ENCODE data around the gene RYR2. TPM values are rescaled to one million over a fixed set of nuclear protein-coding genes. Genes with fewer than 3 reads are reported as not detected.

Gene RYR2
- total RNA-seq, 1 experiment from 2014 or later = 0.03 TPM

GRCh38 chr1:237713916-237714315, 671.9 kb downstream of the RYR2 start:
- no peaks in the 10 kb centered on the region for H3K9me3 ChIP-seq (ENCODE audit: control insufficient read depth, insufficient read depth, low read depth, low read length)
- TF ChIP-seq, protein P1, sequence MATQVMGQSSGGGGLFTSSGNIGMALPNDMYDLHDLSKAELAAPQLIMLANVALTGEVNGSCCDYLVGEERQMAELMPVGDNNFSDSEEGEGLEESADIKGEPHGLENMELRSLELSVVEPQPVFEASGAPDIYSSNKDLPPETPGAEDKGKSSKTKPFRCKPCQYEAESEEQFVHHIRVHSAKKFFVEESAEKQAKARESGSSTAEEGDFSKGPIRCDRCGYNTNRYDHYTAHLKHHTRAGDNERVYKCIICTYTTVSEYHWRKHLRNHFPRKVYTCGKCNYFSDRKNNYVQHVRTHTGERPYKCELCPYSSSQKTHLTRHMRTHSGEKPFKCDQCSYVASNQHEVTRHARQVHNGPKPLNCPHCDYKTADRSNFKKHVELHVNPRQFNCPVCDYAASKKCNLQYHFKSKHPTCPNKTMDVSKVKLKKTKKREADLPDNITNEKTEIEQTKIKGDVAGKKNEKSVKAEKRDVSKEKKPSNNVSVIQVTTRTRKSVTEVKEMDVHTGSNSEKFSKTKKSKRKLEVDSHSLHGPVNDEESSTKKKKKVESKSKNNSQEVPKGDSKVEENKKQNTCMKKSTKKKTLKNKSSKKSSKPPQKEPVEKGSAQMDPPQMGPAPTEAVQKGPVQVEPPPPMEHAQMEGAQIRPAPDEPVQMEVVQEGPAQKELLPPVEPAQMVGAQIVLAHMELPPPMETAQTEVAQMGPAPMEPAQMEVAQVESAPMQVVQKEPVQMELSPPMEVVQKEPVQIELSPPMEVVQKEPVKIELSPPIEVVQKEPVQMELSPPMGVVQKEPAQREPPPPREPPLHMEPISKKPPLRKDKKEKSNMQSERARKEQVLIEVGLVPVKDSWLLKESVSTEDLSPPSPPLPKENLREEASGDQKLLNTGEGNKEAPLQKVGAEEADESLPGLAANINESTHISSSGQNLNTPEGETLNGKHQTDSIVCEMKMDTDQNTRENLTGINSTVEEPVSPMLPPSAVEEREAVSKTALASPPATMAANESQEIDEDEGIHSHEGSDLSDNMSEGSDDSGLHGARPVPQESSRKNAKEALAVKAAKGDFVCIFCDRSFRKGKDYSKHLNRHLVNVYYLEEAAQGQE (IDR thresholded peaks at IDR 0.05; ENCODE audit: insufficient read depth in 1 of 2, low read depth in 2 of 2, low read length in 1 of 2) = no peak
- TF ChIP-seq SIN3A (IDR thresholded peaks at IDR 0.05; ENCODE audit: borderline replicate concordance, insufficient read depth, low read depth, low read length) (no peak), CTCF (IDR thresholded peaks at IDR 0.05) (no peak), TCF7L2 (IDR thresholded peaks at IDR 0.05; ENCODE audit: low read depth, low read length) (no peak), POLR2AphosphoS5 (IDR thresholded peaks at IDR 0.05; ENCODE audit: low read depth, low read length) (no peak)
- H3K27ac ChIP-seq (ENCODE audit: low read length) = no peak overlapping the region
- no TSS peak for BruUV-seq (replicated peaks)
- ATAC-seq (no peak), DNase-seq (ENCODE audit: low read depth, low spot score) (no peak)
- ChIA-PET POLR2A (no interaction called here), CTCF (no interaction called here)
- intact Hi-C loops (cut with micrococcal nuclease; ENCODE audit: unreplicated experiment) = no loop called here
- H3K27me3 ChIP-seq (ENCODE audit: control insufficient read depth, insufficient read depth, low read length) = no peaks in the 10 kb centered on the region
- H3K36me3 ChIP-seq (ENCODE audit: control insufficient read depth, insufficient read depth, low read length) = no peaks in the 10 kb centered on the region
- in situ Hi-C loops (cut with HindIII; ENCODE audit: low pct_unique_long_range_greater_than_20kb, low sequenced_read_pairs) = no loop called here
- H3K4me3 ChIP-seq (ENCODE audit: low read depth in 2 of 2, low read length in 2 of 2) = no peak overlapping the region
- H3K4me1 ChIP-seq (ENCODE audit: control insufficient read depth, insufficient read depth, low read length) = no peaks in the 10 kb centered on the region

DNA sequence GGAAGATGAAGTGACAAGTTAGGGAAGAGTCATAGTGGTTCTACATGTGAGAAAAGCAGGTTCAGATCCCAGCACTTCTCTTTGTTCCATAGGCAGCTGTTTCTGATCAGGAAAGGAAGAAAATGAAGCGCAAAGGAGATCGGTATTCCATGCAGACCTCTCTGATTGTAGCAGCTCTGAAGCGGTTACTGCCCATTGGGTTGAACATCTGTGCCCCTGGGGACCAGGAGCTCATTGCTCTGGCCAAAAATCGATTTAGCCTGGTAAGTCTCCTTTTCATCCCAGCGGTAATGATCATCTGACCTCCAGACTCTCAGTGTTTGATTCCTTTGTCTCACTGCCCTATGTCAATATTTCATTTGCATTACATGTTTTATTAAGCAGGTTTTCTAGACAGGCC, 675.1 kb downstream of the RYR2 start:
- H3K4me3 ChIP-seq (ENCODE audit: low read depth in 2 of 2, low read length in 2 of 2) = no peak overlapping the region
- no peaks in the 10 kb centered on the region for H3K27me3 ChIP-seq (ENCODE audit: control insufficient read depth, insufficient read depth, low read length)
- no peaks in the 10 kb centered on the region for H3K9me3 ChIP-seq (ENCODE audit: control insufficient read depth, insufficient read depth, low read depth, low read length)
- DNase-seq (ENCODE audit: low read depth, low spot score) (no peak), ATAC-seq (no peak)
- POLR2A ChIA-PET = no interaction called here
- TF ChIP-seq POLR2AphosphoS5 (IDR thresholded peaks at IDR 0.05; ENCODE audit: low read depth, low read length) = no peak
- TF ChIP-seq SIN3A (IDR thresholded peaks at IDR 0.05; ENCODE audit: borderline replicate concordance, insufficient read depth, low read depth, low read length) = no peak
- no peak for TF ChIP-seq CTCF (IDR thresholded peaks at IDR 0.05)
- TF ChIP-seq, protein P1 (IDR thresholded peaks at IDR 0.05; ENCODE audit: insufficient read depth in 1 of 2, low read depth in 2 of 2, low read length in 1 of 2) = no peak
- no peak for TF ChIP-seq TCF7L2 (IDR thresholded peaks at IDR 0.05; ENCODE audit: low read depth, low read length)
- no peaks in the 10 kb centered on the region for H3K4me1 ChIP-seq (ENCODE audit: control insufficient read depth, insufficient read depth, low read length)
- CTCF ChIA-PET = no interaction called here
- BruUV-seq (replicated peaks) = no TSS peak
- intact Hi-C loops (cut with micrococcal nuclease; ENCODE audit: unreplicated experiment) (no loop called here), in situ Hi-C loops (cut with HindIII; ENCODE audit: low pct_unique_long_range_greater_than_20kb, low sequenced_read_pairs) (no loop called here)
- no peak overlapping the region for H3K27ac ChIP-seq (ENCODE audit: low read length)
- no peaks in the 10 kb centered on the region for H3K36me3 ChIP-seq (ENCODE audit: control insufficient read depth, insufficient read depth, low read length)

Measured in Panc1 (cell line).